ENCODE measurements around the gene GNB3. TPM values are rescaled to one million over a fixed set of nuclear protein-coding genes. Genes with fewer than 3 reads are reported as not detected.

Gene GNB3
- total and polyA plus RNA-seq, 4 donors: 1.2 to 3.3 (median 1.7) TPM

DNA sequence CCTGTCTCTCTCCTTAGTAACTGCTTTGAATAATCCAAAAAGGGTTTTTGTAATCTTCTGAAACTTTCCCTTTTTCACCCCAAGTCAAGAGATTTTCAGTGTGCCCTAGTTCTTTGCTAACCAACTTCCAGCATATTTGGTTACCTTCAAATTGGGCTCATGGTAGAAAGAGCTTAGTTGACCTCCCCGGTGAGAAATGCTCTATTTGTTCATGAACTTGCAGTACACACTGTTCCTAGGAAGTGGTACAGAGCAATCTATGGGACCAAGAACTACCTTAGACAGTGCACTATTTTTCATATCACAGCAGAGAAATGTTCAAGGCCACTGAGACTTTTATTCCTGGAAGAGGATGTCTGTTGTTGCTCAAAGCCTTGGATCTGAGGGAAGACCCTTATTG is 12.9 kb downstream of the GNB3 start:
- ATAC-seq (ENCODE audit: insufficient read depth, low FRiP score): no peak
- no peak overlapping the region for H3K27ac ChIP-seq (ENCODE audit: low read depth in 1 of 2, low read length in 1 of 2)
- no peaks in the 10 kb centered on the region for H3K9me3 ChIP-seq (ENCODE audit: control insufficient read depth in 4 of 4, insufficient read depth in 3 of 4, low read length in 3 of 4)
- no peak for DNase-seq
- peaks cover 0 to 26% (median 7%) of the 10 kb centered on the region in 5 donors for H3K4me1 ChIP-seq (ENCODE audit: control insufficient read depth in 5 of 5, insufficient read depth in 5 of 5, low read length in 5 of 5)
- peaks cover 15 to 37% (median 26%) of the 10 kb centered on the region in 4 donors for H3K36me3 ChIP-seq (ENCODE audit: control insufficient read depth in 4 of 4, insufficient read depth in 4 of 4, low read length in 4 of 4)
- H3K4me3 ChIP-seq: no peak overlapping the region
- TF ChIP-seq, protein P1, sequence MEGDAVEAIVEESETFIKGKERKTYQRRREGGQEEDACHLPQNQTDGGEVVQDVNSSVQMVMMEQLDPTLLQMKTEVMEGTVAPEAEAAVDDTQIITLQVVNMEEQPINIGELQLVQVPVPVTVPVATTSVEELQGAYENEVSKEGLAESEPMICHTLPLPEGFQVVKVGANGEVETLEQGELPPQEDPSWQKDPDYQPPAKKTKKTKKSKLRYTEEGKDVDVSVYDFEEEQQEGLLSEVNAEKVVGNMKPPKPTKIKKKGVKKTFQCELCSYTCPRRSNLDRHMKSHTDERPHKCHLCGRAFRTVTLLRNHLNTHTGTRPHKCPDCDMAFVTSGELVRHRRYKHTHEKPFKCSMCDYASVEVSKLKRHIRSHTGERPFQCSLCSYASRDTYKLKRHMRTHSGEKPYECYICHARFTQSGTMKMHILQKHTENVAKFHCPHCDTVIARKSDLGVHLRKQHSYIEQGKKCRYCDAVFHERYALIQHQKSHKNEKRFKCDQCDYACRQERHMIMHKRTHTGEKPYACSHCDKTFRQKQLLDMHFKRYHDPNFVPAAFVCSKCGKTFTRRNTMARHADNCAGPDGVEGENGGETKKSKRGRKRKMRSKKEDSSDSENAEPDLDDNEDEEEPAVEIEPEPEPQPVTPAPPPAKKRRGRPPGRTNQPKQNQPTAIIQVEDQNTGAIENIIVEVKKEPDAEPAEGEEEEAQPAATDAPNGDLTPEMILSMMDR (IDR thresholded peaks at IDR 0.05; ENCODE audit: control extremely low read depth, extremely low read depth): no peak
- 43 to 60% methylated on average over 1 of the region's 1 CpG for WGBS, 2 donors
- H3K27me3 ChIP-seq (ENCODE audit: control insufficient read depth in 3 of 3, insufficient read depth in 3 of 3, low read length in 2 of 3): no peaks in the 10 kb centered on the region
- no peak overlapping the region for H3K9ac ChIP-seq (ENCODE audit: insufficient read depth in 1 of 2, low read length in 2 of 2)

DNA sequence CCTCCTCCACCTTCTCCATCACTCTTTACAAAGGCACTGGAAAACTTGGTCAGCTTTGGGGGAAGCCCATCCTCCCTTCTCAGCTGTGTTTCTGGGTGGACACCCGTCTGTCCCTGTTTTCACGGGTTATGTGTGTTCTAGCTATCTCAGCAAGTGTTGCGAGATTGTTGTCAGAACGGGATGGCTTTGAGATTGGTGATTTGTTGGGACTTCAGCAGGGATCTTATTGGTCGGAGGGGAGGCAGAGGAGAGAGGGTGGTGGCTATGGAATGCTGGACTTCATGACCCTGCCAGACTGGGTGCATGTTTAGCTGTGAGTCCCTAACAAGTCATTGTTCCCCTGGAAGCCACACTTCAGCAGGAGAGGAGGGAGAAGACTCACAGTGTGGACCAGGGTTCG is 13.3 kb downstream of the GNB3 start:
- Histone ChIP-seq H3K4me3 (no peak overlapping the region), H3K9ac (ENCODE audit: insufficient read depth in 1 of 2, low read length in 2 of 2) (no peak overlapping the region), H3K9me3 (ENCODE audit: control insufficient read depth in 4 of 4, insufficient read depth in 3 of 4, low read length in 3 of 4) (no peaks in the 10 kb centered on the region), H3K27ac (ENCODE audit: low read depth in 1 of 2, low read length in 1 of 2) (peak overlapping the region in 1 of 2 donors; percentile 6), H3K27me3 (ENCODE audit: control insufficient read depth in 3 of 3, insufficient read depth in 3 of 3, low read length in 2 of 3) (no peaks in the 10 kb centered on the region), H3K36me3 (ENCODE audit: control insufficient read depth in 4 of 4, insufficient read depth in 4 of 4, low read length in 4 of 4) (peaks cover 18 to 39% (median 26%) of the 10 kb centered on the region in 4 donors), H3K4me1 (ENCODE audit: control insufficient read depth in 5 of 5, insufficient read depth in 5 of 5, low read length in 5 of 5) (peaks cover 0 to 26% (median 7%) of the 10 kb centered on the region in 5 donors)
- no peak for DNase-seq
- no peak for ATAC-seq (ENCODE audit: insufficient read depth, low FRiP score)
- WGBS, 2 donors: 77 to 80% methylated on average over 6 of the region's 6 CpGs
- TF ChIP-seq, protein P1 (IDR thresholded peaks at IDR 0.05; ENCODE audit: control extremely low read depth, extremely low read depth): no peak

GRCh38 chr12:6855322-6855721 is 14.6 kb downstream of the GNB3 start:
- H3K9ac ChIP-seq (ENCODE audit: insufficient read depth in 1 of 2, low read length in 2 of 2): no peak overlapping the region
- DNase-seq: no peak
- ATAC-seq (ENCODE audit: insufficient read depth, low FRiP score): no peak
- 92 to 93% methylated on average over 14 of the region's 14 CpGs for WGBS, 2 donors
- H3K9me3 ChIP-seq (ENCODE audit: control insufficient read depth in 4 of 4, insufficient read depth in 3 of 4, low read length in 3 of 4): no peaks in the 10 kb centered on the region
- TF ChIP-seq, protein P1 (IDR thresholded peaks at IDR 0.05; ENCODE audit: control extremely low read depth, extremely low read depth): no peak
- H3K4me3 ChIP-seq: no peak overlapping the region
- peaks cover 0 to 17% (median 7%) of the 10 kb centered on the region in 5 donors for H3K4me1 ChIP-seq (ENCODE audit: control insufficient read depth in 5 of 5, insufficient read depth in 5 of 5, low read length in 5 of 5)
- peaks cover 23 to 41% (median 31%) of the 10 kb centered on the region in 4 donors for H3K36me3 ChIP-seq (ENCODE audit: control insufficient read depth in 4 of 4, insufficient read depth in 4 of 4, low read length in 4 of 4)
- no peaks in the 10 kb centered on the region for H3K27me3 ChIP-seq (ENCODE audit: control insufficient read depth in 3 of 3, insufficient read depth in 3 of 3, low read length in 2 of 3)
- H3K27ac ChIP-seq (ENCODE audit: low read depth in 1 of 2, low read length in 1 of 2): no peak overlapping the region

GRCh38 chr12:6858799-6859198 is 18.1 kb downstream of the GNB3 start:
- Histone ChIP-seq H3K4me3 (no peak overlapping the region), H3K36me3 (ENCODE audit: control insufficient read depth in 4 of 4, insufficient read depth in 4 of 4, low read length in 4 of 4) (peaks cover 29 to 56% (median 51%) of the 10 kb centered on the region in 4 donors), H3K27ac (ENCODE audit: low read depth in 1 of 2, low read length in 1 of 2) (no peak overlapping the region), H3K9me3 (ENCODE audit: control insufficient read depth in 4 of 4, insufficient read depth in 3 of 4, low read length in 3 of 4) (no peaks in the 10 kb centered on the region), H3K27me3 (ENCODE audit: control insufficient read depth in 3 of 3, insufficient read depth in 3 of 3, low read length in 2 of 3) (no peaks in the 10 kb centered on the region), H3K4me1 (ENCODE audit: control insufficient read depth in 5 of 5, insufficient read depth in 5 of 5, low read length in 5 of 5) (no peaks in the 10 kb centered on the region), H3K9ac (ENCODE audit: insufficient read depth in 1 of 2, low read length in 2 of 2) (no peak overlapping the region)
- no peak for ATAC-seq (ENCODE audit: insufficient read depth, low FRiP score)
- 93 to 97% methylated on average over 2 of the region's 2 CpGs for WGBS, 2 donors
- DNase-seq: no peak
- TF ChIP-seq, protein P1 (IDR thresholded peaks at IDR 0.05; ENCODE audit: control extremely low read depth, extremely low read depth): no peak

All from lung (tissue), 12 donors.